ENCODE results near the gene ZNF474.

Gene ZNF474

DNA sequence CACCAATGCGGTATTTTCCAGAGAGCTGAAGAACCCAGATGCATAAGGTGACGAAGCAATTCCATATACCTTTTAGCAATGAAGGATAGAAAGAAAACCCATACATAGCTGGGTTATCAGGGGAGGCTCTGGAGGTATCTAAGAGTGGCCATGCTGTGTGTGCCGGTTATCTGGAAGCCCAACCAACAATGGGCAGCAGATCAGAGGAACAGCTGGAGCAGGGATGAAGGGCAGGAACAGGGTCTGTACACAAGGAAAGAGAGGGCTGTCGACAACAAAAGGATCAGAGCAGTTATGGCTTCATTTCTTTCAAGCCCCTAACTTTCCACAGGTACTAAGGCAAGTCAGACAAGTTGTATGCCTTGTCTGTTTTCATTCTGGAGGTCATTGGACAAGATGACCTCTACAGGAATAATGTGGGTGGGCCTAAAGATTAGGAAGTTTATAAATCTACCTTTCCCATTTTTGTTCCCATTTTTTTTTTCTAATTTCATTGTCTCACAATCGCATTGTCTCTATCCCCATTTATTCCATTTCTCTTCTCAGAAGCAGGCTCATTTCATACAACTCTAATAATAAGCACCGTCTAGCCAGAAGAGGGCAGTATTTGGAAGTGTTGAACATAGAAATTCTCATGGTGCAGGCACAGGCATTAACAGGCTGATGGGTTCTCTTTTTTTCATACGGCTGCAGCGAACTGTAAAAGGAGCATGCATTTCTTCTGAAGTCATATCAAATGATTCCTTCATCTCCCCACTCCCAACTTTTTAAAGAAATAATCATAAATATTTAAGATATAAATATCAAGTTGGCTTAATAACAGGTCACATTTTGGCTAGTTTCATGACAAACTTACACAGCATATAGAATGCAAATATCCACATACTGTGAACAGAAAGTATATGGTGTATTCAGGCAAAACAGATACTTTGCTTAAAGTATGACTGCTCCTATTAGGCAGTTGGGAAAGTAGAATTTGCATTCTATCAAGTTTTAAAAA lies 63.5 kb downstream of the ZNF474 start:
- no peaks in the 10 kb centered on the region for H4K20me1 ChIP-seq (ENCODE audit: insufficient read depth)

DNA sequence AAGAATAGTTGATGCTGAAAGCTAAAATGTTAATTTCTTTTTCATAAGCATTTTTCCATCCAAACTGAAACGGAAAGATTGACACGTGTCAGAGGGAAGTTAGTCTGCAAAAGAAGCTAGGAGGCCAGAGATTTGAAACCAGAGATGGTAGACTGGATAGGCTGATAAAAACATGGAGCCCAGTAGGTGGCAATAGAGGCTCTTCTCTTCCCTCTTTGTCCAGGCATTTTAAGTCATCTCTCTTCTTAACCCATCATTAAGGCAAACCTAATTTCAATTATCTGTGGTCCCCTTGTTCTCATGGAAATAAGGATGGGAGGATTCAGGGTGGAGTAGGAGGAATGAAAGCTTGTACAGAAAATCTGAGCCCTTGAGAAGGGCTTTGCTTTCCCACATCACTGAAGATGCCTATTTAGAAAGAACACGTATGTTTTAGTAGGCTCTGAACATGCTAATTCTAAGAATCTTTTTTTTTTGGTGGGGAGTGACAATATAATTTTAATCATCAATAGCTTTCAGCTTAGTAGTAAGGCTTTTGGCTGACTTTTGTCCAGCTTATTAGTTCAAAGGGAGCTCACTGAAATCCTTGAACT lies 66.6 kb downstream of the ZNF474 start:
- Histone ChIP-seq H3K9ac (no peak overlapping the region), H3K27ac (no peak overlapping the region), H3K4me2 (no peak overlapping the region), H3K27me3 (ENCODE audit: insufficient read depth, low read depth) (no peaks in the 10 kb centered on the region), H3K79me2 (ENCODE audit: insufficient read depth, low read depth) (no peaks in the 10 kb centered on the region), H3K4me1 (ENCODE audit: low read depth, poor library complexity, severe bottlenecking) (no peaks in the 10 kb centered on the region), H3K36me3 (ENCODE audit: insufficient read depth) (no peaks in the 10 kb centered on the region), H3K4me3 (IDR thresholded peaks at IDR 0.05; ENCODE audit: insufficient read depth, low read depth, low read length) (no peak overlapping the region), H4K20me1 (ENCODE audit: insufficient read depth) (no peaks in the 10 kb centered on the region), H2AFZ (ENCODE audit: low read depth) (no peak overlapping the region)
- TF ChIP-seq, protein P1, sequence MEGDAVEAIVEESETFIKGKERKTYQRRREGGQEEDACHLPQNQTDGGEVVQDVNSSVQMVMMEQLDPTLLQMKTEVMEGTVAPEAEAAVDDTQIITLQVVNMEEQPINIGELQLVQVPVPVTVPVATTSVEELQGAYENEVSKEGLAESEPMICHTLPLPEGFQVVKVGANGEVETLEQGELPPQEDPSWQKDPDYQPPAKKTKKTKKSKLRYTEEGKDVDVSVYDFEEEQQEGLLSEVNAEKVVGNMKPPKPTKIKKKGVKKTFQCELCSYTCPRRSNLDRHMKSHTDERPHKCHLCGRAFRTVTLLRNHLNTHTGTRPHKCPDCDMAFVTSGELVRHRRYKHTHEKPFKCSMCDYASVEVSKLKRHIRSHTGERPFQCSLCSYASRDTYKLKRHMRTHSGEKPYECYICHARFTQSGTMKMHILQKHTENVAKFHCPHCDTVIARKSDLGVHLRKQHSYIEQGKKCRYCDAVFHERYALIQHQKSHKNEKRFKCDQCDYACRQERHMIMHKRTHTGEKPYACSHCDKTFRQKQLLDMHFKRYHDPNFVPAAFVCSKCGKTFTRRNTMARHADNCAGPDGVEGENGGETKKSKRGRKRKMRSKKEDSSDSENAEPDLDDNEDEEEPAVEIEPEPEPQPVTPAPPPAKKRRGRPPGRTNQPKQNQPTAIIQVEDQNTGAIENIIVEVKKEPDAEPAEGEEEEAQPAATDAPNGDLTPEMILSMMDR (conservative IDR thresholded peaks at IDR 0.05; ENCODE audit: low read depth, low read length): peak; percentile 46

More for the DNA sequence above, 63.5 kb downstream of the ZNF474 start:
- Histone ChIP-seq H3K27ac (no peak overlapping the region), H3K4me1 (ENCODE audit: low read depth, poor library complexity, severe bottlenecking) (no peaks in the 10 kb centered on the region), H3K79me2 (ENCODE audit: insufficient read depth, low read depth) (no peaks in the 10 kb centered on the region), H3K9ac (no peak overlapping the region), H3K27me3 (ENCODE audit: insufficient read depth, low read depth) (no peaks in the 10 kb centered on the region), H3K4me3 (IDR thresholded peaks at IDR 0.05; ENCODE audit: insufficient read depth, low read depth, low read length) (no peak overlapping the region), H2AFZ (ENCODE audit: low read depth) (no peak overlapping the region), H3K36me3 (ENCODE audit: insufficient read depth) (no peaks in the 10 kb centered on the region), H3K4me2 (no peak overlapping the region)
- TF ChIP-seq, protein P1 (conservative IDR thresholded peaks at IDR 0.05; ENCODE audit: low read depth, low read length): peak; percentile 45

DNA sequence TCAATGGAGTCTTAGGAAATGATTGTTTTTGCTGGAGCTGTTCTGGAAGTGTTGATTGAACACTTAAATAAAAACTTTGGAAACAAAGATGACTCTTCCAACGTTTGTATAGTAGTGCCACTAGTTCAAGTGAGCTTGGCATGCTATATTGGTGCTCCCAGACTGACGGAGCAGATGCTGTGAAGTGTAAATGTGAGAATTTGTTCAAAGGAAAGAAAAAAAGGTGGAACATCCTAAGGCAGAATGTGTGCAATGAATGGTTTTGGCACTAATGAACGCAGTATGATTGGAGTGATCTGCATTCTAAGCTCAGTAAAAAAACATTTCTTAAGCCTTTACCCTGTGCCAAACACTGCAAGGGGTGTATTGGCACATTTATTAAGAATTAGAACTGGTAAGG lies 69.8 kb downstream of the ZNF474 start:
- Histone ChIP-seq H4K20me1 (ENCODE audit: insufficient read depth) (no peaks in the 10 kb centered on the region), H3K4me3 (IDR thresholded peaks at IDR 0.05; ENCODE audit: insufficient read depth, low read depth, low read length) (no peak overlapping the region), H3K4me1 (ENCODE audit: low read depth, poor library complexity, severe bottlenecking) (no peaks in the 10 kb centered on the region), H3K9ac (no peak overlapping the region), H3K36me3 (ENCODE audit: insufficient read depth) (no peaks in the 10 kb centered on the region), H3K79me2 (ENCODE audit: insufficient read depth, low read depth) (no peaks in the 10 kb centered on the region), H3K27ac (no peak overlapping the region), H3K27me3 (ENCODE audit: insufficient read depth, low read depth) (no peaks in the 10 kb centered on the region), H3K4me2 (no peak overlapping the region), H2AFZ (ENCODE audit: low read depth) (no peak overlapping the region)
- TF ChIP-seq, protein P1 (conservative IDR thresholded peaks at IDR 0.05; ENCODE audit: low read depth, low read length): no peak

DNA sequence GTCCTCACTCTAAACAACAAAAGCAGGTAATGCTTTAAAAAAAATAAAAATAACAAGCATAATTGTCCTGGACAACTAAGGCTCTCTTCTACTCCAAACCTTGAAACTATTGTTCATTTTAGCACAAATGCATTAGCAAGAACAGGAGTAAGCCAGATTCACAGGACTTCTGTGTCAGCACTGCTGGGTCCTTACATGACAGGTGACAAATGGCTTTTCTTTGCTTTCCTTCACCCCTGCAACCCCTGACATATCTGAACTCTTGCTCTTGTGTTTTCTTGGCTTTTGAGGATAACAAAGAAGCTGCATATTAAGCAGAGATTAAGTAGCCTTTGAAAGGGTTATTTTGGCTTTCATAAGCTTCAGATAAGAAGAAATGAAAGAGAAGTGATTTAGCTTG lies 71.1 kb downstream of the ZNF474 start:
- TF ChIP-seq, protein P1 (conservative IDR thresholded peaks at IDR 0.05; ENCODE audit: low read depth, low read length): no peak
- Histone ChIP-seq H3K9ac (no peak overlapping the region), H3K4me1 (ENCODE audit: low read depth, poor library complexity, severe bottlenecking) (no peaks in the 10 kb centered on the region), H4K20me1 (ENCODE audit: insufficient read depth) (no peaks in the 10 kb centered on the region), H3K4me3 (IDR thresholded peaks at IDR 0.05; ENCODE audit: insufficient read depth, low read depth, low read length) (no peak overlapping the region), H2AFZ (ENCODE audit: low read depth) (no peak overlapping the region), H3K4me2 (no peak overlapping the region), H3K79me2 (ENCODE audit: insufficient read depth, low read depth) (no peaks in the 10 kb centered on the region), H3K27me3 (ENCODE audit: insufficient read depth, low read depth) (no peaks in the 10 kb centered on the region), H3K36me3 (ENCODE audit: insufficient read depth) (no peaks in the 10 kb centered on the region), H3K27ac (no peak overlapping the region)
